ENCODE data around the gene NRROS.
"Not testable (repeated sequence)": the region's sequence is repeated elsewhere in the genome, so short reads cannot be mapped to it uniquely, and the experiment has no call there.

DNA sequence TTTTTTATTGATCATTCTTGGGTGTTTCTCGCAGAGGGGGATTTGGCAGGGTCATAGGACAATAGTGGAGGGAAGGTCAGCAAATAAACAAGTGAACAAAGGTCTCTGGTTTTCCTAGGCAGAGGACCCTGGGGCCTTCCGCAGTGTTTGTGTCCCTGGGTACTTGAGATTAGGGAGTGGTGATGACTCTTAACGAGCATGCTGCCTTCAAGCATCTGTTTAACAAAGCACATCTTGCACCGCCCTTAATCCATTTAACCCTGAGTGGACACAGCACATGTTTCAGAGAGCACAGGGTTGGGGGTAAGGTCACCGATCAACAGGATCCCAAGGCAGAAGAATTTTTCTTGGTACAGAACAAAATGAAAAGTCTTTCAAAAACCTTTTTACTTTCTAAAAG, 19.9 kb upstream of the NRROS start:
- TF ChIP-seq, protein P1, sequence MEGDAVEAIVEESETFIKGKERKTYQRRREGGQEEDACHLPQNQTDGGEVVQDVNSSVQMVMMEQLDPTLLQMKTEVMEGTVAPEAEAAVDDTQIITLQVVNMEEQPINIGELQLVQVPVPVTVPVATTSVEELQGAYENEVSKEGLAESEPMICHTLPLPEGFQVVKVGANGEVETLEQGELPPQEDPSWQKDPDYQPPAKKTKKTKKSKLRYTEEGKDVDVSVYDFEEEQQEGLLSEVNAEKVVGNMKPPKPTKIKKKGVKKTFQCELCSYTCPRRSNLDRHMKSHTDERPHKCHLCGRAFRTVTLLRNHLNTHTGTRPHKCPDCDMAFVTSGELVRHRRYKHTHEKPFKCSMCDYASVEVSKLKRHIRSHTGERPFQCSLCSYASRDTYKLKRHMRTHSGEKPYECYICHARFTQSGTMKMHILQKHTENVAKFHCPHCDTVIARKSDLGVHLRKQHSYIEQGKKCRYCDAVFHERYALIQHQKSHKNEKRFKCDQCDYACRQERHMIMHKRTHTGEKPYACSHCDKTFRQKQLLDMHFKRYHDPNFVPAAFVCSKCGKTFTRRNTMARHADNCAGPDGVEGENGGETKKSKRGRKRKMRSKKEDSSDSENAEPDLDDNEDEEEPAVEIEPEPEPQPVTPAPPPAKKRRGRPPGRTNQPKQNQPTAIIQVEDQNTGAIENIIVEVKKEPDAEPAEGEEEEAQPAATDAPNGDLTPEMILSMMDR (IDR thresholded peaks at IDR 0.05; ENCODE audit: poor library complexity) = not testable (repeated sequence)
- not testable (repeated sequence) for TF ChIP-seq EZH2 (IDR thresholded peaks at IDR 0.05; ENCODE audit: borderline replicate concordance)

All from hepatocyte (in vitro differentiated cells).